ENCODE data around the gene CRTAC1.

The CRTAC1 gene

DNA sequence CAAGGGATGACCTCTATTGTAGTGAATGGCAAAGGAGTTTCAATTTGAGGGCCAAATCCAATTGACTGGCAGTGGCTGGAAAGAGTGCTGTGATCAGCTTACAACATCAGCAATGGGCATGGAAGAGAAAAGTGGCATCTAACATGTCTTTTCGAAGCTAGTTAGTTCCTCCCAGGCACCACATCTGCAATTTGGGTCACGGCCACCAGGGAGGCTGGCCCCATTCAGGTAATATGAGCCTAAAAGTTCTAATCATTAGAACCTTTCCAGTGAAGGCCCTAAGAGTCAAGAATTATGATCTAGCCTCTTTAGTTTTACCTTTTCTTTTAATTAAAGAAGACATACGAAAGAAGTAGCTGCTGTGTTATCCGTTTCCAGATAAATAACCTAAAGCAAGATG is 17.3 kb downstream of the CRTAC1 start:
- no peak for TF ChIP-seq ZFX (IDR thresholded peaks at IDR 0.05; ENCODE audit: borderline replicate concordance)
- TF ChIP-seq, protein P1, sequence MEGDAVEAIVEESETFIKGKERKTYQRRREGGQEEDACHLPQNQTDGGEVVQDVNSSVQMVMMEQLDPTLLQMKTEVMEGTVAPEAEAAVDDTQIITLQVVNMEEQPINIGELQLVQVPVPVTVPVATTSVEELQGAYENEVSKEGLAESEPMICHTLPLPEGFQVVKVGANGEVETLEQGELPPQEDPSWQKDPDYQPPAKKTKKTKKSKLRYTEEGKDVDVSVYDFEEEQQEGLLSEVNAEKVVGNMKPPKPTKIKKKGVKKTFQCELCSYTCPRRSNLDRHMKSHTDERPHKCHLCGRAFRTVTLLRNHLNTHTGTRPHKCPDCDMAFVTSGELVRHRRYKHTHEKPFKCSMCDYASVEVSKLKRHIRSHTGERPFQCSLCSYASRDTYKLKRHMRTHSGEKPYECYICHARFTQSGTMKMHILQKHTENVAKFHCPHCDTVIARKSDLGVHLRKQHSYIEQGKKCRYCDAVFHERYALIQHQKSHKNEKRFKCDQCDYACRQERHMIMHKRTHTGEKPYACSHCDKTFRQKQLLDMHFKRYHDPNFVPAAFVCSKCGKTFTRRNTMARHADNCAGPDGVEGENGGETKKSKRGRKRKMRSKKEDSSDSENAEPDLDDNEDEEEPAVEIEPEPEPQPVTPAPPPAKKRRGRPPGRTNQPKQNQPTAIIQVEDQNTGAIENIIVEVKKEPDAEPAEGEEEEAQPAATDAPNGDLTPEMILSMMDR (IDR thresholded peaks at IDR 0.05), result no peak

DNA sequence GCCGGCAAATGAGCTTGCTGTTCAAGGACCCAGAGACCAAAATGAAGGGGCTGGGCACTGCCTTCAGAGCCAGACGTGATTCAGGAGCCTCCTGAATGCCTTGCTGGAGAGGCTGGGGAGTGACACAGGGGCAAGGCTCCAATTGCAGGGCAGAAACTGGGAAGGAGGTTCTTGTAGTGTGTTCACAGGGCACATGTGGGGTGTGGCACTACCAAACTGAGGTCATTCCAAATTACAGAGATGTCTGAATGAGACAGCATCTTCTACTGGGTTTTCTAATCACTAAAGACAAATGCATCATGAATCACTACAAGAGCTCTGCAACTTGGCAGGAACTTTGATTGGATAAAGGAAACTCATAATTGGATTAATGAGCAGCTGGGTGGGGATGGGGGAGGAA is 17.8 kb downstream of the CRTAC1 start:
- no peak for TF ChIP-seq ZFX (IDR thresholded peaks at IDR 0.05; ENCODE audit: borderline replicate concordance)
- TF ChIP-seq, protein P1 (IDR thresholded peaks at IDR 0.05), result no peak
- H3K27ac ChIP-seq, result no peak overlapping the region

More for the DNA sequence above, 17.3 kb downstream of the CRTAC1 start:
- no peak overlapping the region for H3K27ac ChIP-seq

DNA sequence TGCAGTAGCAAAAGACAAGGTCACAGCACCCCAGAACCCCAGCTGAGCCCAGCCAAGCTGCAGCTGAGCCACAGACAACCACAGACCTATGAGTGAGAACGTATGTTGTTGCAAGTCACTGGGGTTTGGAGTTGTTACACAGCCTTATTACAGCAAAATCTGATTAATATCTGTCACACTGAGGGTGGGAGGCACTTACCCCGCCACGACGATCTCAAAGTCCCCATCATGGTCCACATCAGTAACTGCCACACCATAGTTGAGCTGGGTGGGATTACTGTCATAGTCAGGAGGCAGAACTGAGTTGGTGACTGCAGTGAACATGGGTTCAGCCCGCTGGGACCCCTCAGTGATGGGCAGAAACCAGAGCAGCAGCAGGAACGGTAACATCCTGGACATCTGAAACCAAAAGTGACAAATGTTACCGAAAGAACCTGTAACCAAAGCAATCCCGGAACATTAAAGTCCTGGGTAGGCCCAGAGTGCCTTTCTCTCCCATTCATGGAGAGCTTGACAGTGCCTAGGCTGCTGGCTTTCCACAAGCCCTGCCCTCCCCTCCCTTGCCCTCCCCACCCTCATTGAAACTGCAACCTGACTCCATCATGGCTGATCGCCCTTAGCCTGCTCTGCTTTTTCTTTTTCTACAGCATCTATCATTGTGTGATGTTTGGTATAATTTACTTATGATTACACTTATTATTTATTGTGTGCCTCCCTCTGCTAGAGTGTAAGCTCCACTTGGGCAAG is 19.3 kb downstream of the CRTAC1 start:
- no peak for TF ChIP-seq ZFX (IDR thresholded peaks at IDR 0.05; ENCODE audit: borderline replicate concordance)
- TF ChIP-seq, protein P1 (IDR thresholded peaks at IDR 0.05), result no peak
- H3K27ac ChIP-seq, result no peak overlapping the region

DNA sequence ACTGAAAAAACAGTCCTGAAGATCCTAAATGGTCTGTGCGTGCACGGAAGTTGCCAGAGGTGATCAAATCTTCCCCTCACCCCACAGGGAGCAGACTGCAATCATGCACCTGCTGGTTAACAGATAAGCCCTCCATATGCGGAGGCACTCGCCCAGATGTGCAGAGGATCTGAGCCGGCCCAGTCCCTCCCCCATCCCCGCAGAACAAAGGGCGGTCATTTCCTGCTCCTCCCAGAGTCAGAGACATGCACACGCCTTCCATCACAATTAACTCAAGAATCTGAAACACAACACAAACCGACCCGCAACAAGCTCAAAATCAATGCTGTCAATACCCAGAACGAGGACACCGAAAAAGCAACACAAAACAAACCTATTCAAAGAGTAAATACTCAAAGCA is 24.2 kb downstream of the CRTAC1 start:
- no peak overlapping the region for H3K27ac ChIP-seq
- TF ChIP-seq, protein P1 (IDR thresholded peaks at IDR 0.05), result no peak

DNA sequence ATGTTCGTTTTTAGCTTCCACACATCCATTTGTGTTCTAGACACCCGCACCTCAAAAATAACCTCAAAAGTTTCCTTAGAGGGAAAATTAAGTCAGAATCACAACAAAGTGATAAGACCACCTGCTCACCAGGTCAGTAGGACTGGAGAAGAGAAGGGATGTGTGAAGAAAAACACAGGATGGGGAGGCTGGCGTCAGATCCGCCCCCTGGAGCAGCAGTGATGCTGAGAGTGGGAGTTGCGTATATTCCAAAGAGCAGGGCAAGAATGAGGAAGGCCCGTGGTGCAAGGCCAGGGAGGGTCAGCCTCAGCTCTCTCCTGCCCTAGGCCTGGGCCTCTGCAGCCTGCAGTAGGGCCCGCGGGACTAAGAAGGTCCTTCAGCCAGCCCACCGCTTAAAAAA is 28.7 kb downstream of the CRTAC1 start:
- no peak overlapping the region for H3K27ac ChIP-seq
- no peak for TF ChIP-seq ZFX (IDR thresholded peaks at IDR 0.05; ENCODE audit: borderline replicate concordance)
- TF ChIP-seq, protein P1 (IDR thresholded peaks at IDR 0.05), result no peak

DNA sequence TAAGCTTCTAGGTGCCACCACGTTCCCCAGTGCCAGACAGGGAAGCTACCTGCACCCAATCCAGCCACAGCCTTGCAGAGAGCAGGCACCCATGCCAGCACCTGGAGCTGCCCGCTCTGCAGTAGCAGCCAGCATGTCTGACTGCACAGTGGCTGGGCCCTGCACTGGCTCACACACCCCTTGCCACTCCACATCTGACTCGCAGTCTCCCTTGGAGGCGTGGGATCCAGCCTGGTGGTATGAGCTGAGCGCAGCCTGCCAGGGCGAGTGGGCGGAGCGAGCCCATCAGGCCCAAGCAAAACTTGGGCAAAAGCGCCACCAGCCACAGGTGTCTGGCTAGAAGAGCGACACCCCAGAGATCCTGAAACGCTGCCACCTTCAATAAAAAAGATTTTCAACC is 30.1 kb downstream of the CRTAC1 start:
- TF ChIP-seq ZFX (IDR thresholded peaks at IDR 0.05; ENCODE audit: borderline replicate concordance), result no peak
- TF ChIP-seq, protein P1 (IDR thresholded peaks at IDR 0.05), result no peak
- H3K27ac ChIP-seq, result no peak overlapping the region

DNA sequence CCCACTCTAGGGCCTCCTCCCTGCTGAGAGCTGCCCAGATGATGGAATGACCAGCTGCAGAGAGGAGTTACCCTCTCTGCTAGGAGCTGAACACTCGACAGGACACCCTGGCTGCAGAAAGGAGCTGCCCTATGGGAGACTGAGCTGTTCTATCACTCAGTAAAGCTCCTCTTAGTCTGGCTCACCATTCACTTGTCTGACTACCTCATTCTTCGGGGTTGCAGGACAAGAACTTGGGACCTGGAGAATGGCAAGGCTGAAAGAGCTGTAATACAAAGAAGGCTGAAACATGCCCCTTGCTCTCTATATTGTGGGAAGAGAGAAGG is 30.5 kb downstream of the CRTAC1 start:
- no peak overlapping the region for H3K27ac ChIP-seq
- TF ChIP-seq ZFX (IDR thresholded peaks at IDR 0.05; ENCODE audit: borderline replicate concordance), result no peak
- TF ChIP-seq, protein P1 (IDR thresholded peaks at IDR 0.05), result no peak

Measured in 22Rv1 (cell line).